HCT116 (cell line): ENCODE measurements around the gene TBC1D22B. TPM values are rescaled to one million over a fixed set of nuclear protein-coding genes. Genes with fewer than 3 reads are reported as not detected.

ENCODE experiments used
- ATAC-seq: fragments of 200-7000 bp; cut with Tn5 transposase; 2 replicates; pipeline ENCODE4 v1.9.1; 2020; ENCODE audit warnings: mild to moderate bottlenecking, moderate library complexity
- BruUV-seq: library from RNA; stranded (reverse); fragments of 400-500 nt; replicated peaks from 2 replicates; lab custom pipeline; 2021; lab: Mats Ljungman, UMichigan
- CTCF ChIA-PET: fragments of 300-600 bp; sonication (Branson Sonifier 250); formaldehyde crosslinking; loops from one replicate; lab custom pipeline; 2021; ENCODE audit warnings: antibody characterized with exemption; lab: Charles Lee
- POLR2A ChIA-PET: fragments of 300-600, 350-600 bp; sonication (Branson Sonifier 250); formaldehyde crosslinking; loops from one replicate; lab custom pipeline; 2021; ENCODE audit warnings: antibody characterized with exemption; lab: Charles Lee
- RAD21 ChIA-PET, 2 experiments: fragments of 300-600 bp; sonication (Branson Sonifier 250); formaldehyde crosslinking; loops; one replicate each; lab custom pipeline; 2023; ENCODE audit warnings: low total read pairs in 2 of 2; ENCODE audit not compliant: uncharacterized antibody in 2 of 2, unreplicated experiment in 2 of 2, low non-redundant PET in 1 of 2; lab: Charles Lee
- DNase-seq: peaks from one replicate; pipeline ENCODE4 v3.0.0-alpha.2; 2010; ENCODE audit warnings: low read depth, low spot score
- H2AFZ ChIP-seq: fragments of 200-600 bp; shearing (Covaris generic), sonication (generic); 2 replicates; pipeline ENCODE4 v1.6.1; 2017; ENCODE audit warnings: low read depth, mixed run types, mixed read lengths, antibody characterized with exemption, low read length; ENCODE audit not compliant: poor library complexity, severe bottlenecking
- H3K27ac ChIP-seq: 2 replicates; pipeline ENCODE4 v1.5.1; 2012; ENCODE audit warnings: low read depth, low read length
- H3K27me3 ChIP-seq: fragments of 200-600 bp; sonication (generic); 2 replicates; pipeline ENCODE4 v1.6.1; 2016; ENCODE audit warnings: mixed run types, low read length, mixed read lengths; ENCODE audit not compliant: insufficient read depth
- H3K36me3 ChIP-seq, 2 experiments: fragments of 200-500 bp in 1 of 2; fragments of 200-600 bp in 1 of 2; sonication (Bioruptor generic) in 1 of 2; sonication (generic) in 1 of 2; 2 replicates each; pipeline versions ENCODE4 v1.5.1 to v1.6.1; 2014 to 2016; ENCODE audit warnings: low read length in 2 of 2, inconsistent platforms in 1 of 2, mixed read lengths in 1 of 2, mixed run types in 1 of 2; ENCODE audit not compliant: insufficient read depth in 2 of 2, control insufficient read depth in 1 of 2
- H3K4me1 ChIP-seq, 2 experiments: fragments of 200-600 bp in 1 of 2; sonication (generic) in 1 of 2; 2 replicates each; pipeline versions ENCODE4 v1.5.1 to v1.6.1; 2012 to 2017; ENCODE audit warnings: low read length in 2 of 2, inconsistent platforms in 1 of 2, mild to moderate bottlenecking in 1 of 2, mixed read lengths in 1 of 2, mixed run types in 1 of 2, moderate library complexity in 1 of 2; ENCODE audit not compliant: insufficient read depth in 2 of 2, control insufficient read depth in 1 of 2
- H3K4me2 ChIP-seq: fragments of 200-600 bp; sonication (generic); 2 replicates; pipeline ENCODE4 v1.6.1; 2017; ENCODE audit warnings: mixed run types, low read length, mixed read lengths
- H3K4me3 ChIP-seq, 2 experiments: fragments of 200-600 bp in 1 of 2; sonication (generic) in 1 of 2; replicated peaks in 1 of 2; 2 replicates each; pipeline ENCODE4 v1.5.1; 2011 to 2016; ENCODE audit warnings: low read length in 2 of 2, control low read depth in 1 of 2, low read depth in 1 of 2, mild to moderate bottlenecking in 1 of 2, mixed read lengths in 1 of 2, mixed run types in 1 of 2
- H3K79me2 ChIP-seq: fragments of 200-600 bp; sonication (generic); 2 replicates; pipeline ENCODE4 v1.6.1; 2017; ENCODE audit warnings: mild to moderate bottlenecking, mixed run types, low read length, moderate library complexity, mixed read lengths; ENCODE audit not compliant: insufficient read depth
- H3K9ac ChIP-seq: fragments of 200-600 bp; sonication (generic); 2 replicates; pipeline ENCODE4 v1.6.1; 2016; ENCODE audit warnings: low read length, mixed read lengths
- H3K9me2 ChIP-seq: fragments of 200-600 bp; sonication (generic), shearing (Covaris generic); 2 replicates; pipeline ENCODE4 v1.6.1; 2017; ENCODE audit warnings: mixed run types, mild to moderate bottlenecking, moderate library complexity; ENCODE audit not compliant: insufficient read depth
- H3K9me3 ChIP-seq, 2 experiments: fragments of 200-500 bp in 1 of 2; fragments of 200-600 bp in 1 of 2; sonication (Bioruptor generic) in 1 of 2; sonication (generic) in 1 of 2; 2 replicates each; pipeline ENCODE4 v1.6.1; 2014 to 2017; ENCODE audit warnings: low read length in 2 of 2, mixed read lengths in 2 of 2, inconsistent platforms in 1 of 2, low read depth in 1 of 2, mild to moderate bottlenecking in 1 of 2, mixed run types in 1 of 2, moderate library complexity in 1 of 2; ENCODE audit not compliant: control insufficient read depth in 1 of 2, insufficient read depth in 1 of 2
- H4K20me1 ChIP-seq: fragments of 200-600 bp; sonication (generic), shearing (Covaris generic); 2 replicates; pipeline ENCODE4 v1.6.1; 2017; ENCODE audit warnings: mixed run types, mild to moderate bottlenecking, moderate library complexity; ENCODE audit not compliant: insufficient read depth
- CBX3 ChIP-seq: IDR thresholded peaks from 2 replicates; pipeline ENCODE4 v1.6.1; 2012; ENCODE audit warnings: low read depth
- CEBPB ChIP-seq: IDR thresholded peaks from 2 replicates; pipeline ENCODE4 v1.6.1; 2012; ENCODE audit warnings: low read depth
- EZH2 ChIP-seq: fragments of 200-600 bp; sonication (generic); IDR thresholded peaks from 2 replicates; pipeline ENCODE4 v1.6.1; 2017; ENCODE audit warnings: antibody characterized with exemption, mixed run types
- EZH2phosphoT487 ChIP-seq: fragments of 200-600 bp; IDR thresholded peaks from 2 replicates; pipeline ENCODE4 v1.6.1; 2018; ENCODE audit warnings: antibody characterized with exemption, borderline replicate concordance
- FOSL1 ChIP-seq: IDR thresholded peaks from 2 replicates; pipeline ENCODE4 v1.6.1; 2012; ENCODE audit warnings: low read depth
- JUND ChIP-seq: IDR thresholded peaks from 2 replicates; pipeline ENCODE4 v1.6.1; 2012
- POLR2A ChIP-seq: IDR thresholded peaks from 2 replicates; pipeline ENCODE4 v1.7.0; 2011; ENCODE audit warnings: borderline replicate concordance; ENCODE audit not compliant: insufficient read depth, insufficient read length; ENCODE audit errors: extremely low read depth
- POLR2AphosphoS5 ChIP-seq: IDR thresholded peaks from 2 replicates; pipeline ENCODE4 v1.6.1; 2011; ENCODE audit warnings: mild to moderate bottlenecking, low read depth, low read length, moderate library complexity
- RAD21 ChIP-seq: IDR thresholded peaks from 2 replicates; pipeline ENCODE4 v1.6.1; 2012; ENCODE audit warnings: low read depth, mild to moderate bottlenecking
- SIN3A ChIP-seq: IDR thresholded peaks from 2 replicates; pipeline ENCODE4 v1.6.1; 2012; ENCODE audit warnings: low read depth
- SP1 ChIP-seq: IDR thresholded peaks from 2 replicates; pipeline ENCODE4 v1.6.1; 2012; ENCODE audit warnings: low read depth
- TCF7L2 ChIP-seq: IDR thresholded peaks from 2 replicates; pipeline ENCODE4 v1.7.0; 2011; ENCODE audit warnings: borderline replicate concordance, inconsistent platforms; ENCODE audit not compliant: insufficient read depth, insufficient read length; ENCODE audit errors: extremely low read depth
- YY1 ChIP-seq: IDR thresholded peaks from 2 replicates; pipeline ENCODE4 v1.6.1; 2011; ENCODE audit warnings: low read length, low read depth, moderate library complexity, mild to moderate bottlenecking; ENCODE audit not compliant: insufficient replicate concordance; ENCODE audit errors: extremely low read depth
- ZFX ChIP-seq: fragments of 450-650 bp; IDR thresholded peaks from 2 replicates; pipeline ENCODE4 v1.6.1; 2017
- intact Hi-C: fragments of 100-400 bp; cut with micrococcal nuclease; formaldehyde crosslinking; loops from 2 replicates; pipeline ENCODE4 v1.10.0; 2022
- total RNA-seq: library from RNA; stranded (reverse); gene quantifications from one replicate; pipeline ENCODE4 v1.2.1, GENCODE V29; 2021; ENCODE audit not compliant: unreplicated experiment
- TF ChIP-seq, protein P1 (sequence below): IDR thresholded peaks from 2 replicates; pipeline ENCODE4 v1.6.1; 2012; ENCODE audit warnings: low read depth
- TF ChIP-seq, protein P2 (sequence below): IDR thresholded peaks from 2 replicates; pipeline ENCODE4 v1.6.1; 2012
- TF ChIP-seq, protein P3 (sequence below): IDR thresholded peaks from 2 replicates; pipeline ENCODE4 v1.6.1; 2012
- TF ChIP-seq, protein P4 (sequence below), 3 experiments: fragments of 200-600 bp in 1 of 3; sonication (generic) in 1 of 3; IDR thresholded peaks in 2 of 3; conservative IDR thresholded peaks in 1 of 3; 2 replicates each; pipeline ENCODE4 v1.5.1; 2012 to 2017; ENCODE audit warnings: low read depth in 2 of 3, low read length in 2 of 3, antibody characterized with exemption in 1 of 3, borderline replicate concordance in 1 of 3, control low read depth in 1 of 3, mild to moderate bottlenecking in 1 of 3, mixed read lengths in 1 of 3, mixed run types in 1 of 3, moderate library complexity in 1 of 3; ENCODE audit not compliant: insufficient read depth in 1 of 3

TBC1D22B gene
- total RNA-seq, 1 experiment from 2014 or later = 9.1 TPM

DNA sequence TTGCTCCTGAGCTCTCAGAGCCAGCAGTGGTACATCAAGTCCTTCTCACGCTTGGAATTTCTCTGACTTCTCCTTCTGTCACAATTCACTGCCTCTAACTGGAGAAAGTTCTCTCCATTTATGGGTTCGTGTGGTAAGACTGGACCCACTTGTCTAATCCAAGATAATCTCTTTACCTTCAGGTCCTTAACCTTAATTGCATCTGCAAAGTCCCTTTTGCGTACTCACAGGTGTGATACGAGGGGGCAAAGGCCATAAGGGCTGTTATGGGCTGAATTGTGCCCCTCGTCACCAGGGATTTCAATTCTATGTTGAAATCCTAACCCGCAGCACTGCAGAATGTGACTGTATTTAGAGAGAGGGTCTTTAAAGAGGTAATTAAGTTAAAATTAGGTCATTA, 27.5 kb upstream of the TBC1D22B start:
- H3K4me3 ChIP-seq = no peak overlapping the region
- H2AFZ ChIP-seq = no peak overlapping the region
- no peak overlapping the region for H3K4me2 ChIP-seq
- intact Hi-C loops = no loop called here
- no peaks in the 10 kb centered on the region for H3K27me3 ChIP-seq
- no peak overlapping the region for H3K27ac ChIP-seq
- no peaks in the 10 kb centered on the region for H3K9me3 ChIP-seq
- H3K9ac ChIP-seq = no peak overlapping the region
- H3K79me2 ChIP-seq = no peaks in the 10 kb centered on the region
- no TSS peak for BruUV-seq
- H3K9me2 ChIP-seq = no peaks in the 10 kb centered on the region
- DNase-seq = no peak
- ChIA-PET POLR2A (no interaction called here), CTCF (no interaction called here), RAD21 (no interaction called here)
- no peaks in the 10 kb centered on the region for H4K20me1 ChIP-seq
- no peak for ATAC-seq
- no peaks in the 10 kb centered on the region for H3K36me3 ChIP-seq
- no peak for TF ChIP-seq SIN3A
- TF ChIP-seq TCF7L2 = no peak
- TF ChIP-seq RAD21 = no peak
- no peak for TF ChIP-seq CEBPB
- no peak for TF ChIP-seq ZFX
- no peak for TF ChIP-seq EZH2
- no peak for TF ChIP-seq SP1
- TF ChIP-seq, protein P1, sequence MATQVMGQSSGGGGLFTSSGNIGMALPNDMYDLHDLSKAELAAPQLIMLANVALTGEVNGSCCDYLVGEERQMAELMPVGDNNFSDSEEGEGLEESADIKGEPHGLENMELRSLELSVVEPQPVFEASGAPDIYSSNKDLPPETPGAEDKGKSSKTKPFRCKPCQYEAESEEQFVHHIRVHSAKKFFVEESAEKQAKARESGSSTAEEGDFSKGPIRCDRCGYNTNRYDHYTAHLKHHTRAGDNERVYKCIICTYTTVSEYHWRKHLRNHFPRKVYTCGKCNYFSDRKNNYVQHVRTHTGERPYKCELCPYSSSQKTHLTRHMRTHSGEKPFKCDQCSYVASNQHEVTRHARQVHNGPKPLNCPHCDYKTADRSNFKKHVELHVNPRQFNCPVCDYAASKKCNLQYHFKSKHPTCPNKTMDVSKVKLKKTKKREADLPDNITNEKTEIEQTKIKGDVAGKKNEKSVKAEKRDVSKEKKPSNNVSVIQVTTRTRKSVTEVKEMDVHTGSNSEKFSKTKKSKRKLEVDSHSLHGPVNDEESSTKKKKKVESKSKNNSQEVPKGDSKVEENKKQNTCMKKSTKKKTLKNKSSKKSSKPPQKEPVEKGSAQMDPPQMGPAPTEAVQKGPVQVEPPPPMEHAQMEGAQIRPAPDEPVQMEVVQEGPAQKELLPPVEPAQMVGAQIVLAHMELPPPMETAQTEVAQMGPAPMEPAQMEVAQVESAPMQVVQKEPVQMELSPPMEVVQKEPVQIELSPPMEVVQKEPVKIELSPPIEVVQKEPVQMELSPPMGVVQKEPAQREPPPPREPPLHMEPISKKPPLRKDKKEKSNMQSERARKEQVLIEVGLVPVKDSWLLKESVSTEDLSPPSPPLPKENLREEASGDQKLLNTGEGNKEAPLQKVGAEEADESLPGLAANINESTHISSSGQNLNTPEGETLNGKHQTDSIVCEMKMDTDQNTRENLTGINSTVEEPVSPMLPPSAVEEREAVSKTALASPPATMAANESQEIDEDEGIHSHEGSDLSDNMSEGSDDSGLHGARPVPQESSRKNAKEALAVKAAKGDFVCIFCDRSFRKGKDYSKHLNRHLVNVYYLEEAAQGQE = no peak
- TF ChIP-seq CBX3 = no peak
- TF ChIP-seq FOSL1 = no peak
- no peak for TF ChIP-seq POLR2A
- TF ChIP-seq, protein P2, sequence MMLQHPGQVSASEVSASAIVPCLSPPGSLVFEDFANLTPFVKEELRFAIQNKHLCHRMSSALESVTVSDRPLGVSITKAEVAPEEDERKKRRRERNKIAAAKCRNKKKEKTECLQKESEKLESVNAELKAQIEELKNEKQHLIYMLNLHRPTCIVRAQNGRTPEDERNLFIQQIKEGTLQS = no peak
- TF ChIP-seq, protein P3, sequence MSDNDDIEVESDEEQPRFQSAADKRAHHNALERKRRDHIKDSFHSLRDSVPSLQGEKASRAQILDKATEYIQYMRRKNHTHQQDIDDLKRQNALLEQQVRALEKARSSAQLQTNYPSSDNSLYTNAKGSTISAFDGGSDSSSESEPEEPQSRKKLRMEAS = no peak
- no peak for TF ChIP-seq POLR2AphosphoS5
- no peak for TF ChIP-seq EZH2phosphoT487
- no peak for TF ChIP-seq JUND
- TF ChIP-seq, protein P4, sequence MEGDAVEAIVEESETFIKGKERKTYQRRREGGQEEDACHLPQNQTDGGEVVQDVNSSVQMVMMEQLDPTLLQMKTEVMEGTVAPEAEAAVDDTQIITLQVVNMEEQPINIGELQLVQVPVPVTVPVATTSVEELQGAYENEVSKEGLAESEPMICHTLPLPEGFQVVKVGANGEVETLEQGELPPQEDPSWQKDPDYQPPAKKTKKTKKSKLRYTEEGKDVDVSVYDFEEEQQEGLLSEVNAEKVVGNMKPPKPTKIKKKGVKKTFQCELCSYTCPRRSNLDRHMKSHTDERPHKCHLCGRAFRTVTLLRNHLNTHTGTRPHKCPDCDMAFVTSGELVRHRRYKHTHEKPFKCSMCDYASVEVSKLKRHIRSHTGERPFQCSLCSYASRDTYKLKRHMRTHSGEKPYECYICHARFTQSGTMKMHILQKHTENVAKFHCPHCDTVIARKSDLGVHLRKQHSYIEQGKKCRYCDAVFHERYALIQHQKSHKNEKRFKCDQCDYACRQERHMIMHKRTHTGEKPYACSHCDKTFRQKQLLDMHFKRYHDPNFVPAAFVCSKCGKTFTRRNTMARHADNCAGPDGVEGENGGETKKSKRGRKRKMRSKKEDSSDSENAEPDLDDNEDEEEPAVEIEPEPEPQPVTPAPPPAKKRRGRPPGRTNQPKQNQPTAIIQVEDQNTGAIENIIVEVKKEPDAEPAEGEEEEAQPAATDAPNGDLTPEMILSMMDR (IDR thresholded peaks at IDR 0.05 in 2 of 3, conservative IDR thresholded peaks at IDR 0.05 in 1 of 3; ENCODE audit: borderline replicate concordance in 1 of 3, insufficient read depth in 1 of 3, low read depth in 2 of 3, low read length in 2 of 3) = no peak
- no peak for TF ChIP-seq YY1
- no peaks in the 10 kb centered on the region for H3K4me1 ChIP-seq
